GM21526 (cell line): ENCODE data around the gene SYNE2.
"Not testable (repeated sequence)": the region's sequence is repeated elsewhere in the genome, so short reads cannot be mapped to it uniquely, and the experiment has no call there.

Experiments
- ATAC-seq: cut with Tn5 transposase; IDR thresholded peaks from one replicate; pipeline ENCODE4 v1.9.1; 2021; ENCODE audit warnings: moderate library complexity; ENCODE audit not compliant: unreplicated experiment, low FRiP score

SYNE2 gene

DNA sequence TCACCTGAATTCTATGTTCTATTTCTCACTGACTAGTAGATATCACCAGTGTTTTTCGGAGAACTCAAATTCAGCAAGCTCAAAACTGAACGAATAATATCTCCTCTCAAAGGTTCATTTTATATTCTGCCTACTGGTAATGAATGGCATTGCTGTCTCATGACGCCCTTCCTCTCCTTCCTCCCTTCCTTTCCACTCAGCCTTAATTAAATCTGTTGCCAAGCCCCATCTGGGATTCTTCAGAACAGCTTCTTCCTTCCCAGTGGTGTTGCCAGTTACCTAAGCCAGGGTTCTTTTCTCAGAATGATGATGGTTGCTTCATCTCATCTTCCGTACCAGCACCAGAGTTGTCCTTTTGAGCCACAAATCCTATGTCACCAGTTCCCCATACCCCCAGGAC, 143.2 kb downstream of the SYNE2 start:
- no peak for ATAC-seq

DNA sequence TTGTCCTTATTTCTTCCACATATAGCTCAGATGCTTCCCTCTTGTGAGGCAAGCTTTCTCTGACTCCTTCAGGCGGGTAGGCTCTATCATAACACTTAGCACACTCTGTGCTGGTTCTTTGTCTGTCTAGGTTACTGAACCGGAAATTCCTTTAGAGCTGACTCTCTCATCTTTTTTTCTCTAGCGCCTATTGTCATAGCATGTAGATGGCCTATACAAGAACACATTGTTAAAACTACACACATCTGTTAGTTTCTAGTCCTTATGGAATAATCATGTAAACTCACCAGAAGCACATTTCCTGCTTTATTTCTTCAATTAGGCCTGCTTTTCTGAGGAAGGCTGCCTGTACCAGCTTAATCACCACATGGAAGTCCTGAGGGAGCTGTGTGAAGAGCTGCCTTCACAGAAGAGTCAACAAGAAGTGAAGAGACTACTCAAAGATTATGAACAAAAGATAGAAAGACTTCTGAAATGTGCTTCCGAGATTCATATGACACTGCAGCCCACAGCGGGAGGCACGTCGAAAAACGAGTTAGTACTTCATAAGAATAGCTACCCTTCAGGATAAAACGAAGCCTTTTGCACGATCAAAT, 143.9 kb downstream of the SYNE2 start:
- no peak for ATAC-seq

DNA sequence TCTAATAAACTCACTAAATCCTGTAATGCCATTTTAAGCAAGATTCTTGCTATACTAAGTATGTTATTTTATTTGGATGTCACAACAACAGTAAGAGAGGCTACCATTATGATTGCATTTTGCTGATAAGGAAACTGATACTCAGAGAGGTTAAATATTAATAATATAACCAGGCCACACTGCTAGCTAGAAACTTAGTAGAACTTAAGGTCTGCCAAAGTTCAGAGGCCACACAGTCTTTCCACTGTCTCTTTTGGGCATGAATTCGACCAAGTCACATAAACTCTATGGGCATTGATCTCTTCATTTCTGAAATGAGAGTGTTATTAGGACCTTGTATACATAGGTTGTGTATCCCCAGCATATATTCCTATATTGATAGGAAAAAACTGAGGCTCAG, 147.9 kb downstream of the SYNE2 start:
- no peak for ATAC-seq

GRCh38 chr14:64005822-64006221, 153.0 kb downstream of the SYNE2 start:
- no peak for ATAC-seq

GRCh38 chr14:64008016-64008415, 155.2 kb downstream of the SYNE2 start:
- ATAC-seq = no peak

- ATAC-seq = no peak
Measured at GRCh38 chr14:64012003-64012402, 159.2 kb downstream of the SYNE2 start.

- ATAC-seq = no peak
Measured at GRCh38 chr14:64012720-64013119, 159.9 kb downstream of the SYNE2 start.

DNA sequence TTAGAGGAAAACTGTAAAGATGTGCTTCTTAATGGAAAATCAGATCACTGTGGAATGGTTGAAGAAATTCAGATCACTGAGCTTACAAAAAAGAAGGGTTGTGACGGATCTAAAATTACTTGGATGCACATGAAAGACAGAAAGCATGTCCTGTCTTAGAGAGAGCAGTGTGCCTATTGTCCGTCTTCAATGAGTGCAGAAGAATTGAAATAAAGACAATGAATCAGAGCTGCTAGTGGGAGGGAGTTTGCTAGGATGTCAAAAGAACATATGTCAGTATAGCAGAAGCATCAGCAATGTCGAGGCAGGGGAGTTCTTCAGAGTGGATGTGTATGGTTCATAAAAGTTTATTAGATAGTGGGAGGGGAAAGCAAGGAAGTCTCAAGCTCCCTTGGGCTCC, 172.7 kb downstream of the SYNE2 start:
- ATAC-seq = no peak

GRCh38 chr14:64026600-64026999, 173.8 kb downstream of the SYNE2 start:
- ATAC-seq = no peak

DNA sequence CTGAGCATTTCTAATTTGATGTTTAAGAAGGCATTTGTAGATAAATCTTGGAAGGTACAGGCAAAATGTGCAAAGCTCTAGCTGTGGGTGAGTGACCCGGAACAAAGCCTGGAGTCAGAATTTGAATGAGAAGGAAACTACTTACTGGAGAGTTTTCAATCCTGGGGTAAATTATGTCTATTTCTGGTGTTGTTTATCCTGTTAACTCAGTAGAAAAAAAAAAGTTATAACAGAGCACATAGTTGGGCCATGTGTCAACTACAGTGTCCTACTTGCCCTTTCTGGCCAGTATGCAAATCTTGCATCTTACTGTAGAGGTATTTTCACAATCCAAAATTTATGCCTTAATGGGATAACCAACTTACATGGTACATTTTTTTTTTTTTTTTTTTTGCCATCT, 182.3 kb downstream of the SYNE2 start:
- ATAC-seq = no peak

- ATAC-seq = not testable (repeated sequence)
Measured at GRCh38 chr14:64037869-64038745, 185.3 kb downstream of the SYNE2 start.

DNA sequence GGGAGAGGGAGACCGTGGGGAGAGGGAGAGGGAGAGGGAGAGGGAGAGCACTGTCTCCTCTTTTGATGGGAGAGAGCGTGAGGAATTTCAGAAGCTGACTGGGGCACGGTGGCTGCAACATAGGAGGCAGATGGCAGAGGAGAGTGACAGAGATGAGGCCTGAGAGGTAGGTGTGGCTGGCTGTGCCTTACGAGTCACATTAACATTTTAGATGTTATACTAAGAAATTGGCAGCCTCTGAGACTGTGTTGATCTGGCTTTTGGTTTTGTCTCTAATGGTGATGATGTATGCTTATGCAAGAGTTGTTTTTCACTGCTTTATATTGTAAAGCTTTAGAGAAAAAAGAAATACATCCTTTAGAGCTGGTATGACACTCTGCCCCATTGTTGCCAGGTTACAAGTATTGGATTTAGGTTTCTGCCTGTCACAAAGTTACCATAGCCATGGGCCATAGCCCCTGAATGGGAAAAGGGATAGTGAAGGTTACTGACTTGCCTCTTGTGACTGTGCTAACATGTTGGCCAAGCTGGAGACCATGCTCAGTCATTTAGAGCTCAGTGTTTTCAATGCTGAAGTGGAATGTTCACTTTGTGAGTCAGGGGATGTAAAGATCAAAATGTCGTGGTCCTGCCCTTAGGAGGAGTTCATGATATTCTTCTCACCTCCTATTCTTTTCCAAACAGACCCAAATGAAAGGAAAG, 186.2 kb downstream of the SYNE2 start:
- no peak for ATAC-seq

GRCh38 chr14:64040044-64040443, 187.2 kb downstream of the SYNE2 start:
- no peak for ATAC-seq

DNA sequence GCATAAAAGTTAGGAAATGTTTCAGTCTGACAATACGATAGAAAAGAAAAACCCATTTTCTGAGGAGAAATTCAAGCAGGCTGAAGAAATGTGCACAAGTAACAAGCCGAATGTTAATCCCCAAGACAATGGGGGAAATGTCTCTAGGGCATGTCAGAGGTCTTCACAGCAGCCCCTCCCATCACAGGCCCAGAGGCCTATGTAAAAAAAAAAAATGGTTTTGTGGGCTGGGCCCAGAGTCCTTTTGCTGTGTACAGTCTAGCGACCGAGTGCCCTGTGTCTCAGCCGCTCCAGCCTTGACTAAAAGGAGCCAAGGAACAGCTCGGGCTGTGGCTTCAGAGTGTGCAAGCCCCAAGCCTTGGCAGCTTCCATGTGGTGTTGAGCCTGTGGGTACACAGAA, 190.5 kb downstream of the SYNE2 start:
- ATAC-seq = not testable (repeated sequence)

GRCh38 chr14:64045091-64045490, 192.3 kb downstream of the SYNE2 start:
- no peak for ATAC-seq

GRCh38 chr14:64049616-64050381, 197.0 kb downstream of the SYNE2 start:
- ATAC-seq = no peak

DNA sequence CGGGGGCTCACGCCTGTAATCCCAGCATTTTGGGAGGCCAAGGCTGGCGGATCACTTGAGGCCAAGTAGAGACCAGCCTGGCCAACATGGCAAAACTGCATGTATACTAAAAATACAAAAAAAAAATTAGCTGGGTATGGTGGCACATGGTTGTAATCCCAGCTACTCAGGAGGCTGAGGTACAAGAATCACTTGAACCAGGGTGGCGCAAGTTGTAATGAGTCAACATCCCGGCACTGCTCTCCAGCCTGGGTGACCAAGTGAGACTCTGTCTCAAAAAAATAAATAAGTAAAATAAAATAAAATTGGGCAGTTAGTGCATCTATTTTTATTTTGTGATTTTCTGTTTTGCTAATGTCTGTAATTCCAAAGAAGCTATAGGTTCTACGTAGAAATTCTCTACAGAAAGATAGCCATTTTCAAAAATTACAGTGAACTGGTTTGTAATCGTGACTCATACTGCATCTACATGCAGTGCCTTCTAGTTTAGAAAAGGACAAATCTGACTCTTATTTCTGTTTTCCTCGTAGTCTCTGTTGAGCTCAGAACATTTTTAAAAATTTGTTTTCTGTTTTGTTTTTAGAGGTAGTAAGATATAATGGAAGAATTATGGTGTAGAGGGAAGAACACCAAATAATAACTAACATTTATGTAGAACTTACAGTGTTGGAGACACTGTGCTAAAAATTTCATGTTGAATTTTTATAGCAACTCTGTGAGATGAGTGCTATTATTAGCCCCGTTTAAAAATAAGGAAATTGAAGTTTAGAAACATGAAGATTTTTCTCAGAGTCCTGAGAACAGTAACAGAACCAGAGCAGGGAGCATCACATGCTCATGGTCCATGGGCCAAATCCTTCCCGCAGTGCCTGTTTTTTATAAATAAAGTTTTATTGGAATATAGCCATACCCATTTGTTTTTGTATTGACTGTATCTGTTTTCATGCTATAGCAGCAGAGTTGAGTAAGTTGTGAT, 201.2 kb downstream of the SYNE2 start:
- no peak for ATAC-seq

GRCh38 chr14:64059454-64060198, 206.8 kb downstream of the SYNE2 start:
- ATAC-seq = no peak

DNA sequence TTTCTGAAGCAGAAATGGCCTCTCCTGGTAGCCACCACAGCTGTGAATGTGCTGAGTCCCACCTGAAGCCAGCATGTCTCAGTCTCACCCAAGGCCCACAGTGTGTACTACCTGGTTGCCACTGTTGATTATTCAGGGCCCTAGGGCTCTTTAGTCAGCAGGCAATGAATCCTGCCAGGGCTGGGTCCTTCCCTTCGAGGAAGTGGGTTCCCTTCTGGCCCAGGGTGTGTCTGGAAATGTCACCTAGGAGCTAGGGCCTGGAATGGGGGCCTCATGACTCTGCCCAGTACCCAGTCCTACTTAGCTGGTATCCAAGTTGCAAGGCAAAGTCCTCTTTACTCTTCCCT, 207.4 kb downstream of the SYNE2 start:
- no peak for ATAC-seq
